NCI-H128 (cell line): ENCODE data around the gene AGR3.

ENCODE experiments used
- DNase-seq: peaks from one replicate; lab custom pipeline; 2025; ENCODE audit not compliant: unreplicated experiment; lab: John Stamatoyannopoulos, UW

AGR3 gene

DNA sequence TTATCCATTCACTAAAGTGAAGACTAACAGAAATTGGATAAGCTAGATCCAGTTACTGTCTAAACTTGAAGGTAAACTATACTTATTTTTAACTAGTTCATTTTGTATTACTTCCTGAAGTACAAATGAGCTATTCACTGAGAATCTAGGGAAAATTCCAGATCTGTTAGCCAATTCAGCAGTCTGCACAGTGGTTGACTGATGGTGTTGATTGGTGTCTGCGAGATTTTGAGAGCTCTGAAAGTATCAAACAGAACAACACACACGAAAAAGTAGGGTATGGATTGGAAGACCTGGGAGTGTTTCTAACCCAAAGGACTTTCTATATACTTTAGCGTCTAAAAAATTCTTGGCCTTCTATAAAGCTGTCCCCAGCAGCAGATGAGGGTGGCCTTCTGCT lies 43.4 kb downstream of the AGR3 start:
- DNase-seq: no peak

DNA sequence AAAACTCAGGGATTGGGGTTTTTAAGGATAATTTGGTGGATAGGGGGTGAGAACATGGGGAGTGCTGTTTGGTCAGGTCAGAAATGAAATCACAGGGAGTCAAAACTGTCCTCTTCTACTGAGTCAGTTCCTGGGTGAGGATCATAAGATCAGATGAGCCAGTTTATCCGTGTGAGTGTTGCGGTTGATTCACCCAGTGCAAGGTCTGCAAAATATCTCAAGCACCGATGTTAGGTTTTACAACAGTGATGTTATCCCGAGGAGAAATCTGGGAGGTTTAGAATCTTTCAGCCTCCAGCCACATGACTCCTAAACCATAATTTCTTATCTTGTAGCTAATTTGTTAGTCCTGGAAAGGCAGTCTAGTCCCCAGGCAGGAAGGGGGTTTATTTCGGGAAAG lies 45.3 kb downstream of the AGR3 start:
- no peak for DNase-seq

DNA sequence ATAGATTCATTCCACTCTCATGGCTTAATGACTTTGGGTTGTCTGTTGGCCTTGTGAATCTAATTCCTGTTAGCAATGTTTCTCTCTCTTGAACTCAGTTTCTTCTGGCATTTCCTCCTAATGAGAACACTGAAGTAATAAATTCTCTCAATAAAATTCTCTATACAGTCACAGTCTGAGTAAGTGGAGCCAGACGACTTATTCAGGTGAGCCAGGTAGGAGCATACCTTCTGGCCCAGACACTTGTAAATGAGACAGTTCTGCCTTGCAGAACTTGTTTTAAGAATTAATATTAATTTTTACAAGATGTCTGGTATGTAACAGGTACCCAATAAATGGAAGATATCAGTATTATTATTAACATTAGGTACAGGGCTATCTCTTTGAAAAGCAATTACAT lies 48.4 kb downstream of the AGR3 start:
- DNase-seq: no peak

DNA sequence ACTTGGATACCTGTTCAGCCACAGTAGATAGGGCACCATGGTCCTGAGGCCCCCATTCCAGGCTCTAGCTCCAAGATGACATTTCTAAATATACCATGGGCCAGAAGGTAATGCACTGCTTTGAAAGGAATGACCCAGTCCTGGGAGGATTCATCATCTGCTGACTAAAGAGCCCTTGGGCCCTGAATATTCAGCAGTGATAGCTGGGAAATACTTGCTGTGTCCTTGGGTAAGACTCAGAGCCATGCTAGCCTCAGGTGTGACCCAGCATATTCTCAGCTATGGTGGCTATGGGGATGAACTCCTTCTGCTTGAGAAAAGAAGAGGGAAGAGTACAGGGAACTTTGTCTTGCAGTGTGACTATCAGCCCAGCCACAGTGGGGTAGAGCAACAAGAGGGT lies 55.7 kb downstream of the AGR3 start:
- DNase-seq: no peak

DNA sequence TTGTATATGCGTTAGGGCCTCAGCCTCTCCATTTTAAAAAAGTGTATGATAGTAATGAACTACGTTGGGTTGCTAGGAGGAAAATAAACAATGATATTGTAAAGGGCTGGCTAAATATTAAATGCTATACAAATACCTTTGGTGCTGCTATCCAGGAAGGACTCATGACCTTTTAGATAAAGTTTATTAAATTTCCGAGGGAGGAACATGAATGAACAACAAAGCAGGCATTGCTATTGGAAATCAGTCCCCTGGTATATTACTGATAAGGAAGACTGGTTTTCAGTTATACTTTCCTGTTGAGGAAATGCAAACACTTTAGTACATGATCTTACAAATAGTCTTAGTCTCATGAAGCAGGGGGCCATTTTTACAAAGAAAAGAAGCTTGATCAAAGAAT lies 59.8 kb downstream of the AGR3 start:
- no peak for DNase-seq

DNA sequence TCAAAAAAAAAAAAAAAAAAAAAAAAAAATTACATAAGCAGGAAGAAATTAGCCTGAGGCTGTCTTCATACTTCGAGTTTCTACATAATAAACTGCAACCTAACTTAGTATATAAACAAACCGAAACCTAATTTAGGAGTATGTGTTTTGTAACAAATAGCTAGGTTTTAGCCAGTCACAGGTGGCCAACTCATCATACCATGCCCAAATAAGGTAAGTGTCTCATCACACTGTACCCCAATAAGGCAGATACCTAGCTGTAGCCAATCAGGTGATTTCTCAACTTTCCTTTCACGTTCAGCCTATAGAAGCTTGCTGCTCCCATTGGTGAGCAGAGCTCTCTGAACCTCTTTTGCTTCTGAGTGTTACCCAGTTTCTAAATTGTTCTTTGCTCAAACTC lies 63.1 kb downstream of the AGR3 start:
- no peak for DNase-seq

DNA sequence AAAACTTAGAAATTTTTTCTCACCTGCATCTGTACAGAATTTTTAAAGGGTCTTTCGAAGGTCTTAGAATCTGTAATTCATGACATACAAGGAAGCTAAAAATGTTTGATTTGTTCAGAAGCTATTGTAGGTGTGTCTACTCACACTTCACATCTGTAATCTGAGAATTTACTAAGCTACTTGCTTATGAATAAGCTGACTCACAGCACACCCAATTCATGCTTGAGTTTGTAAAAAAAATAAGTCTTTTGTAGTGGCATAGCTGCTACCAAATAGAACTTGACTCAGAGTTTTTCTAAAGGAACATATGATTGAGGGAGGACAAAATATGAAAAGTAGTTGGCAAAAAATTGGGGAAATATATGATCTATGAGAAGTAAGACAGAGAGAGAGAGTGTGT lies 64.2 kb downstream of the AGR3 start:
- no peak for DNase-seq

DNA sequence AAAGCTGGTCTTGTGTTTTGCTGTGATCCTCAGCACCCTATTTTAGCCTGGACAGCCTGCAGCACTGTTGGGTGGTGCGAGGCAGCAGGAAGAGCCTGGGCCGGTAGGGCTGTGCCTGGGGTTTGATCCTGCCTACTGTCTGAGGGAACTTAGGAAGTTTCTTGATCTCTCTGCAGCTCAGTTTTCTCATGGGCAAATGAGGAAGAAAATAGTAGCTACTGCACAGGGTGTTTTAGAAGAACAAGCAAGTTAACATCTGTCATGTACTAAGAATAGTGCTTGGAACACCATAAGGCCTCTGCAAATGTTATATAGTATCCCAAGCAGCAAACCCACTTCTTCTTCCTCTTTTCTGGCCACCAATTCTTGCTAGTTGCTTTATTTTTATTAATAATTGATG lies 65.0 kb downstream of the AGR3 start:
- no peak for DNase-seq

DNA sequence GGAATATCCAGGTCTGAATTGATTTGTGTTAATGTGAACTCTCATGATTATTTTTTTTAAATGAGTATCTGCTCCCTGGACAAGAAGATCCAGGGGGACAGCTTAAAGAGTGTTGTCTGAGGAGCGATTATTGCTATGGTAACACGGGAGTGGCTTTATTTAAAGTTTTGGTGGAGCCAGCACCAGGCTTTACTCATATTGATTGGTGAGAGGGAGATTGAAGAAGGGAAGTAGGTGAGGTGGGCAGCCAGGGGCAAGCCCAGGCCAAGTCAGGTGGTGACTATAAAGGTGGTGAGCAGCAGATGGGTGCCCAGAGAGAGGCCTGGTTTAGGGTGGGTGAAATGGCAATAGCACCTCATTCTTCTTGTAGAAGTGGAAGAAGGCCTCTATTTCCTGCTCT lies 66.8 kb downstream of the AGR3 start:
- no peak for DNase-seq

DNA sequence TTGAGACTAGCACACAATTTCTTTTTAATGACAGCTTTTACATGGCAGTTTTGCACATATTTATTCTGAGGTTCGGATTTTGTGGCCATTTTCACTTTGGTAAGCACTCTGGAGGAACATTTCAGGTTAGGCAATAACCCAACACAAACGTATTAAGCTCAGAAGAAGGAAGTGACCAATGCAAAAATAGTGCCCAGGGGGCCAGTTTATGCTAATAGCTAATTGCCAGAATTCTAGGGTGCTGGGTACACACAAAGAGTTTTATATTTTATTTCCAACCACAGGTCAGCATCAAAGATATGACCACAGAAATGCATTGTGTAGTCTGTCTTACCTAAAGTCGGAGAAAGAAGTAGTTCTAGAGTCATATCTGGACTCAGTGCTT lies 68.6 kb downstream of the AGR3 start:
- no peak for DNase-seq

DNA sequence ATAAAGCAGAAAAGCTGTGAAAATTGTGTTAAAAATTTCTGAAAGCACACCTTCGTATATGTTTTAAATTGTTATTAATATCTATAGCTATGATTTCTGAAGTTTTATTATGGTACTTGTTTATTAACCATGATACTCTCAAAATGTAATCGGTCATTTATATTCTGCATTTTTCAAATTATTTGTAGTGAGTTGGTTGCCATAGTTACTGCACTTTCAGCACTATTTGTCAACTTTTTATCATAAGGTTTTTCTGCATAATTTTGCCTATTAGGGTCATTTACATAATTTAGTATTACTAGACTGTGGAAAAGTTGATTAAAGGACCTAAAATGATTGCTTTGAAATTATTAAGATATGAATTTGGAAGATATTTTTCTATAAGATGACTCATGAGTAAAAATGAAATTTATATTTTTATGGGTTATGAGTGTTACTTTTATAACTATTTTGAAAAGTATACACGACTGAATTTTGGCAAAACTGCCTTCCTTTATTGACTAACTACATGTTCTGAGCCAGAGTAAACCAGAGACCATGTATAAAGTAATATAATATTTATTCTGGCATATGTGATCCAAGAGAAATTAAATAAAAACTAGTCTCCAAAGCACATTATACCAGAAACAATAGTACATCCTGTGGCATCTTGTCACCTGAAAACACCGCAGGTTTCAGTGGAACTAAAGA lies 69.1 kb downstream of the AGR3 start:
- DNase-seq: no peak

DNA sequence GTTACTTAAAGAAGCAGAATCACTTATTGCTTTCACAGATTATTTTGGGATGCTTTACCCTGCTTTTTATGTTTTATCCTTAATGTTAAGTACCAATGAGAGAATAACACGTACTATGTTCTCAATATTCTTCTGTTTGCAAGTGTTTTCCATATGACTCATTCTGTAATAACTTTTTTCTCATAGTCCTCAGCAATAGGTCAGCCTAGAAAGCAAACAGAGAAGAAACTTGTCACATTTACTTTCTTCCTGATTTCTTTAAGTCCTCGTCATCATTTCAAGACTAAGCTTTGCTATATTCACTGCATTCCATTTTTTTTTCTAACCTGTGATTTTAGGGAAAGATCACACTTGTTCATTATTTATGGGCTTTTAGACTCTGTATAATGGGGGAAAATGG lies 70.2 kb downstream of the AGR3 start:
- DNase-seq: no peak

DNA sequence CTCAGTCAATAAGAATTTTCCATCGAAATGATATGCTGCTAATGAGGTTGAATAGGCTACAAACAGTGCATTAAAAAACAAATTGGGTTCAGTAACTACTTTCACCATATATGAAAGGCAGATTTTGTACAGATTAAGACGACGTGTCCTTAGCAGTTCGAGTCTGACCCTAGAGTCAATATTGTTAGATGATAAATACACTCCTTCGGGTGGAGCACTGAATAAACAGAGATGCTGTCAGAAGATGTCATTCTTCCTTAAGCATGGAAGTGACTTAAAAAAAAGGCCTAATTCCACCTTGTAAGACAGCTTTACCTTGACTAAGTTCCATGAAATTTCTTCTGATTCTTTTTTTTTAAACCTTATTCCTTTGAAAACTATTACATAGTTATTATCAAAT lies 71.2 kb downstream of the AGR3 start:
- DNase-seq: no peak

DNA sequence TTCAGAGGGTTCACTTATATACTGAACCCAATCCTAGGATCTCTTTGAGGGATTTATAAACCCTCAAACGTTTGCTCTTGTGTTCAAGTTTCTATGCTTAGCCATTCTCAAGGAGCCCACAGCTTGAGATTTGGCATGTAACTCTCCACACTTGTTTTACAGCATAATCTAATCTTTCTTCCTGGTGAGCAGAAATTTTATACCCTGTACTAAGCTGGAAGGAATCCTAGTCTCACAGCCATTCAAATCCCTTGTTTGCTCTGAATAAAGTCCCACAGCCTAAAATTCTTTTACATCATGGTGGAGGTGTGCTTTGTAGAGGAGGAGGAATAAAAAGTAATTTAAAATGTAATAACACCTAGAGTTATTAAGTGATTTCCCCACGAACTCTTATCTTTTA lies 71.7 kb downstream of the AGR3 start:
- no peak for DNase-seq
